Neuronal stem cell (in vitro differentiated cells): ENCODE measurements around the gene C14orf132.

Experiments used
- DNase-seq: peaks from one replicate; pipeline ENCODE4 v3.0.0-alpha.2; 2013; ENCODE audit warnings: low spot score
- H2AFZ ChIP-seq: one replicate; pipeline ENCODE4 v1.6.1; 2013; ENCODE audit warnings: mild to moderate bottlenecking, low read length, inconsistent platforms
- H2AK5ac ChIP-seq: 2 replicates; pipeline ENCODE4 v1.6.1; 2013; ENCODE audit warnings: low read depth, mild to moderate bottlenecking, inconsistent platforms, low read length, moderate library complexity, mixed read lengths
- H2BK120ac ChIP-seq: 2 replicates; pipeline ENCODE4 v1.6.1; 2013; ENCODE audit warnings: low read depth, mild to moderate bottlenecking, inconsistent platforms, low read length, moderate library complexity, mixed read lengths
- H2BK12ac ChIP-seq: one replicate; pipeline ENCODE4 v1.6.1; 2013; ENCODE audit warnings: low read length, inconsistent platforms
- H2BK15ac ChIP-seq: 2 replicates; pipeline ENCODE4 v1.6.1; 2013; ENCODE audit warnings: mild to moderate bottlenecking, low read length, inconsistent platforms, mixed read lengths
- H2BK5ac ChIP-seq: one replicate; pipeline ENCODE4 v1.6.1; 2013; ENCODE audit warnings: inconsistent platforms, mild to moderate bottlenecking, low read length, moderate library complexity
- H3K14ac ChIP-seq: one replicate; pipeline ENCODE4 v1.6.1; 2013; ENCODE audit warnings: low read length, inconsistent platforms
- H3K18ac ChIP-seq: 2 replicates; pipeline ENCODE4 v1.6.1; 2013; ENCODE audit warnings: low read length, inconsistent platforms
- H3K23ac ChIP-seq: 2 replicates; pipeline ENCODE4 v1.6.1; 2013; ENCODE audit warnings: low read depth, mild to moderate bottlenecking, mixed read lengths, low read length, inconsistent platforms; ENCODE audit not compliant: poor library complexity
- H3K27ac ChIP-seq: replicated peaks from 3 replicates; pipeline ENCODE4 v1.5.1; 2013; ENCODE audit warnings: low read length, inconsistent platforms
- H3K27me3 ChIP-seq, 3 experiments: 2 replicates each; pipeline ENCODE4 v1.6.1; 2013; ENCODE audit warnings: low read length in 3 of 3, mild to moderate bottlenecking in 2 of 3, inconsistent platforms in 1 of 3, low read depth in 1 of 3, mixed read lengths in 1 of 3, moderate library complexity in 1 of 3; ENCODE audit not compliant: control insufficient read depth in 3 of 3, insufficient read depth in 3 of 3
- H3K36me3 ChIP-seq, 2 donors: replicated peaks in 1 of 2; 2 replicates each; pipeline ENCODE4 v1.6.1; 2013; ENCODE audit warnings: low read length in 2 of 2; ENCODE audit not compliant: control insufficient read depth in 2 of 2, insufficient read depth in 2 of 2
- H3K4ac ChIP-seq: 2 replicates; pipeline ENCODE4 v1.6.1; 2013; ENCODE audit warnings: inconsistent platforms, mild to moderate bottlenecking, low read length, moderate library complexity
- H3K4me1 ChIP-seq, 2 donors: 1 replicate in 1 of 2; 2 replicates in 1 of 2; pipeline ENCODE4 v1.6.1; 2013; ENCODE audit warnings: low read length in 2 of 2, low read depth in 1 of 2; ENCODE audit not compliant: control insufficient read depth in 2 of 2, insufficient read depth in 1 of 2
- H3K4me2 ChIP-seq: one replicate; pipeline ENCODE4 v1.6.1; 2013; ENCODE audit warnings: mild to moderate bottlenecking, low read length, inconsistent platforms; ENCODE audit not compliant: insufficient read depth, poor library complexity, severe bottlenecking
- H3K4me3 ChIP-seq, 2 donors: 2 replicates each; pipeline ENCODE4 v1.5.1; 2013; ENCODE audit warnings: low read length in 2 of 2, mild to moderate bottlenecking in 2 of 2, inconsistent platforms in 1 of 2, moderate library complexity in 1 of 2
- H3K79me1 ChIP-seq: one replicate; pipeline ENCODE4 v1.6.1; 2013; ENCODE audit warnings: low read depth, mild to moderate bottlenecking, inconsistent platforms, low read length, moderate library complexity
- H3K9ac ChIP-seq: one replicate; pipeline ENCODE4 v1.6.1; 2013; ENCODE audit warnings: mild to moderate bottlenecking, low read depth, low read length, inconsistent platforms; ENCODE audit not compliant: poor library complexity
- H3K9me3 ChIP-seq, 2 donors: replicated peaks in 1 of 2; 2 replicates each; pipeline versions ENCODE3 to v1.6.1; 2013; ENCODE audit warnings: low read length in 2 of 2, mild to moderate bottlenecking in 2 of 2, inconsistent platforms in 1 of 2, low read depth in 1 of 2, mixed read lengths in 1 of 2, moderate library complexity in 1 of 2; ENCODE audit not compliant: control insufficient read depth in 2 of 2, insufficient read depth in 1 of 2
- H4K8ac ChIP-seq: one replicate; pipeline ENCODE4 v1.6.1; 2013; ENCODE audit warnings: low read depth, mild to moderate bottlenecking, inconsistent platforms, low read length, moderate library complexity
- H4K91ac ChIP-seq: one replicate; pipeline ENCODE4 v1.6.1; 2013; ENCODE audit warnings: low read length, low read depth, mild to moderate bottlenecking, inconsistent platforms; ENCODE audit not compliant: poor library complexity
- whole genome bisulfite sequencing, 2 donors: extraction: QIAGEN DNeasy Blood & Tissue Kit; methylation state at CpG; one replicate each; pipeline ENCODE4 v1.1.7; 2013; ENCODE audit warnings: missing lambda C conversion rate in 2 of 2, mixed read lengths in 1 of 2; ENCODE audit not compliant: insufficient read length in 2 of 2, insufficient replicate concordance in 1 of 2; ENCODE audit errors: extremely low coverage in 2 of 2; 5-methylcytosine and 5-hydroxymethylcytosine counted together

C14orf132 gene

DNA sequence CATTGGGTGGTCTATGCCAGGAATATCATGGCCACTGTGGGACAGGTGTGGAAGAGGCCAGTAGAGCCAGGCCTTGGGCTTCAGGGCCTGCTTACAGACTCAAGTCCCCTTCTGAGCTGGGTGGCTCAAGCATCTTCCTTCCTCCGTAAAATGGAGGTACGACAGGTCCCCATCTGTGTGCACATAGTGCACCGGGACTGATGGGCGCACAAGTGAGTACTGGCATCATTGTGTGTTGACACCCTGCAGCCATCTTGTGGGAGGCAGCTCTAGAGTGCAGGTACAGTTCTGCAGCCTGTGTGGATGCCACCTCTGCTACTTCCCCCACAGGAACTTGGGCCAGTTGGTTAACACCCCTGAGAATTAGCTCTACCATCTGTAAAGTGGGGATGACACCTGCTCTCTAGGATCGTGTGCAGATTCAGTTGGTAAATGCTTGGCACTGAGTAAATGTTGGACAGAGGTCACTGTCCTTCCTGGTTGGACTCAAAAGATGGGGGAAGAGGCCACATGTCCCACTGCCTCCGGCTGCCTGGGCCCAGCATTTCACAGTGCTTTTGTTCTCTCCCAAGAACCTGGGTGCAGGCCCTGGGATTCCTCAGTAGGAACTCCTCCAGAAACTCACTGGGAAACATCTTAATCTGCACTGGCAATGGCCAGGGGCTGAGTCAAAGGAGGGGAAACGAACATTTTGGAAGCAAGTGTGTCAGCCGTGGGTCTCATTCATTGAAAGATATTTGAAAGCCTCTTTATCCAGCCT is 70.6 kb downstream of the C14orf132 start:
- Histone ChIP-seq H3K4ac (no peak overlapping the region), H3K23ac (no peak overlapping the region), H3K4me2 (no peak overlapping the region), H3K9me3 (peaks cover 3 to 9% of the 10 kb centered on the region in 2 donors), H4K8ac (no peak overlapping the region), H3K14ac (no peak overlapping the region), H2AFZ (no peak overlapping the region), H3K36me3 (no peaks in the 10 kb centered on the region), H4K91ac (no peak overlapping the region), H3K27ac (no peak overlapping the region), H2BK5ac (no peak overlapping the region), H2BK15ac (no peak overlapping the region), H3K4me3 (peak overlapping the region in 1 of 2 donors; percentile 38), H3K79me1 (no peaks in the 10 kb centered on the region), H3K4me1 (no peaks in the 10 kb centered on the region), H2BK120ac (no peak overlapping the region), H3K18ac (no peak overlapping the region), H2AK5ac (no peak overlapping the region), H3K27me3 (peaks cover 0 to 7% (median 0%) of the 10 kb centered on the region in 3 experiments), H2BK12ac (no peak overlapping the region), H3K9ac (no peak overlapping the region)
- WGBS, 2 donors = no CpG with 5 or more reads among the region's 8 CpGs
- DNase-seq = no peak

DNA sequence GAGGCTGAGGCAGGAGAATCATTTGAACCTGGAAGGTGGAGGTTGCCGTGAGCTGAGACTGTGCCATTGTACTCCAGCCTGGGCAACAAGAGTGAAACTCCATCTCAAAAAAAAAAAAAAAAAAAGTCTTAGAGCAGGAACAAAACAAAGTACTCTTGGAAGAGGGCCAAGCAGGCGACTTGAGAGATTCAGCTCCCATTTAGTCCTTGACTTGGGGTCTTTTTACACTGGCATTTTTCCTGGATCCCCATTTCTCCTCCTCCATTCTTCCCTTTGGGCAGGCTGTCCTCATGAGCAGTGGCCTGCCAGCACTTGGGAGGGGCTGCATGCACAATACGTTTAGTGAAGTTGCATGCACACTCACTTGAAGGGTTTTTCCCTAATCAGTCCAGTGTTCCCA is 72.9 kb downstream of the C14orf132 start:
- peaks cover 0 to 7% (median 0%) of the 10 kb centered on the region in 3 experiments for H3K27me3 ChIP-seq
- WGBS, 2 donors = no CpG with 5 or more reads among the region's 3 CpGs
- no peaks in the 10 kb centered on the region for H3K79me1 ChIP-seq

DNA sequence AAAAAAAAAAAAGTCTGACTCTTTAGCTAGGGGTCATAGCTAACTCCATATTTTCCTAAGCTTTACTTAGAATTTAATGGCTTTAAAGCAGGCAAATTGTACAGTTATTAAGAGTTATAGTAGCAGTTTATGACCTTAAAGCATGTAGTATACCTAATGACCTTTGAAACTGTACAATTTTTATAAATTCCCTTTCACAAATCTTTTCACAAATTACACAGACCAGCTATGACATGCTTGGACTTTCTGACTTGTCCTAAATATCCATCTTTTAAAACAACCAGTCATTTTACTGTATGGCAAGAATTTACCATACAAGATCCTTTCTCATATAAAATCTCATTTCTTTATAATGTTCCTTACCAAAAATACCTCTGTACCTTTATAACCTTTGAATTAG is 74.8 kb downstream of the C14orf132 start:
- H2AFZ ChIP-seq = no peak overlapping the region

More for the DNA sequence above, 72.9 kb downstream of the C14orf132 start:
- no peak overlapping the region for H3K27ac ChIP-seq
- no peak overlapping the region for H2BK120ac ChIP-seq
- H3K4me1 ChIP-seq = no peaks in the 10 kb centered on the region
- H4K8ac ChIP-seq = no peak overlapping the region
- H3K9ac ChIP-seq = no peak overlapping the region
- no peak overlapping the region for H3K23ac ChIP-seq
- no peaks in the 10 kb centered on the region for H3K36me3 ChIP-seq
- no peak overlapping the region for H4K91ac ChIP-seq
- H3K4me3 ChIP-seq = no peak overlapping the region
- DNase-seq = no peak
- no peak overlapping the region for H3K4ac ChIP-seq
- no peak overlapping the region for H2AFZ ChIP-seq
- no peak overlapping the region for H3K14ac ChIP-seq
- no peak overlapping the region for H2BK5ac ChIP-seq
- H3K18ac ChIP-seq = no peak overlapping the region
- H3K9me3 ChIP-seq = peaks cover 5 to 9% of the 10 kb centered on the region in 2 donors
- no peak overlapping the region for H2BK12ac ChIP-seq
- no peak overlapping the region for H2BK15ac ChIP-seq
- no peak overlapping the region for H3K4me2 ChIP-seq
- no peak overlapping the region for H2AK5ac ChIP-seq

DNA sequence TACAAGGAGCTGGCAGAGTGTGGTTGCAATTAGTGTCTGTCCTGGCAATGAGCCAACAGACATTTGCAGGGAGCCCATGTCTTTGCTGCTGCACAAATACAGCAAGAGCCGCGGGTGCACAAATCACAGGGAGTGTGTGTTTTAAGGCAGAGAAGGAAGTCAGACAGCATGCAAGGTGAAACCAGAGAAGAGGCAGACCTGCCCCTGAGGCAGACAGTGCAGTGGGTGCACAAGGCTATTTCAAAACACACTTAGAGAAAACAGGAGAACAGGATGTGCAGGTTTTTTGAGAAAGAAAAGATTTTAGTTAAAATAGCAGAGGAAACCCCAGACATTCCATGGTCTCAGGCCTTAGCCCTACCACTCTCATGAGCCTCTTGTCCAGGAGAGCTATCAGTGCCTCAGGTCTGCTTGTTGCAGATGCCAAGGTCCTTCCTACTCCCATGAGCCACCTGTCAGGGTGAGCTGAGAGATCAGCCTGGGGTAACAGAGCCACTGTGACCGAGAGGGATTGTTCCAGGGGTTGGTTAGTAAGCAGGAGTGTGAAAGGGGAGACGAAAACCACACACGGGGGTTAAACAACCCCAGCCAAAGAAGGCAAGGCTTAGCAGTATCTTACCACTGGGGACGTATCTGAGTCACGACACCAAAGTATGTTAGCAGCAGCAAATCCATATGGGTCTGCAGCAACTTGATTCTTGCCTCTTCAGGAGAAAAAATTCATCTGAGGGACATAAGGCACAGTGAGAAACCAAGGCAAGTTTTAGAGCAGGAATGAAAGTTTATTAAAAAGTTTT is 78.1 kb downstream of the C14orf132 start:
- H3K4me1 ChIP-seq = no peaks in the 10 kb centered on the region
- H2AFZ ChIP-seq = no peak overlapping the region
- H3K4me3 ChIP-seq = no peak overlapping the region
- H3K9me3 ChIP-seq = peaks cover 7 to 9% of the 10 kb centered on the region in 2 donors
- H3K36me3 ChIP-seq = no peaks in the 10 kb centered on the region
- H3K14ac ChIP-seq = no peak overlapping the region
- no peak for DNase-seq
- no peak overlapping the region for H3K23ac ChIP-seq
- H2BK120ac ChIP-seq = no peak overlapping the region
- no peak overlapping the region for H3K27ac ChIP-seq
- H3K9ac ChIP-seq = no peak overlapping the region
- no peak overlapping the region for H3K4me2 ChIP-seq
- WGBS, 2 donors = no CpG with 5 or more reads among the region's 7 CpGs
- H4K91ac ChIP-seq = no peak overlapping the region
- no peaks in the 10 kb centered on the region for H3K79me1 ChIP-seq
- no peak overlapping the region for H4K8ac ChIP-seq
- no peak overlapping the region for H2BK12ac ChIP-seq
- H3K27me3 ChIP-seq = peaks cover 0 to 4% (median 0%) of the 10 kb centered on the region in 3 experiments
- no peak overlapping the region for H2BK5ac ChIP-seq
- no peak overlapping the region for H2BK15ac ChIP-seq
- H2AK5ac ChIP-seq = no peak overlapping the region
- no peak overlapping the region for H3K4ac ChIP-seq
- no peak overlapping the region for H3K18ac ChIP-seq

More for the DNA sequence above, 74.8 kb downstream of the C14orf132 start:
- no peak overlapping the region for H3K4me2 ChIP-seq
- H3K4me3 ChIP-seq = no peak overlapping the region
- H2BK5ac ChIP-seq = no peak overlapping the region
- no peak overlapping the region for H3K4ac ChIP-seq
- no peak overlapping the region for H2BK12ac ChIP-seq
- no peak overlapping the region for H4K8ac ChIP-seq
- H3K79me1 ChIP-seq = no peaks in the 10 kb centered on the region
- no peak overlapping the region for H3K27ac ChIP-seq
- no peak overlapping the region for H4K91ac ChIP-seq
- no peak overlapping the region for H3K18ac ChIP-seq
- no peak overlapping the region for H2BK120ac ChIP-seq
- H3K27me3 ChIP-seq = no peaks in the 10 kb centered on the region
- H2AK5ac ChIP-seq = no peak overlapping the region
- no peaks in the 10 kb centered on the region for H3K4me1 ChIP-seq
- H3K9me3 ChIP-seq = peaks cover 9% of the 10 kb centered on the region in 2 donors
- no peak overlapping the region for H3K9ac ChIP-seq
- H2BK15ac ChIP-seq = no peak overlapping the region
- H3K36me3 ChIP-seq = no peaks in the 10 kb centered on the region
- H3K14ac ChIP-seq = no peak overlapping the region
- H3K23ac ChIP-seq = no peak overlapping the region
- no peak for DNase-seq
